Left ventricle myocardium inferior (tissue), 1 donor: Measurements from ENCODE around the gene CCDC77. TPM values are rescaled to one million over a fixed set of nuclear protein-coding genes. Genes with fewer than 3 reads are reported as not detected.

Source experiments
- DNase-seq: peaks from one replicate; pipeline ENCODE4 v3.0.0-alpha.2; 2020
- H3K27ac ChIP-seq: fragments of 200-600 bp; replicated peaks from 2 replicates; pipeline ENCODE4 v1.8.0; 2021
- H3K27me3 ChIP-seq: fragments of 200-600 bp; 2 replicates; pipeline ENCODE4 v1.8.0; 2021; ENCODE audit warnings: low read depth
- H3K36me3 ChIP-seq: fragments of 200-600 bp; 2 replicates; pipeline ENCODE4 v1.8.0; 2021
- H3K4me1 ChIP-seq: fragments of 200-600 bp; 2 replicates; pipeline ENCODE4 v1.8.0; 2021
- H3K4me3 ChIP-seq: fragments of 200-600 bp; 2 replicates; pipeline ENCODE4 v1.8.0; 2021; ENCODE audit warnings: mild to moderate bottlenecking, moderate library complexity
- H3K9me3 ChIP-seq: fragments of 200-600 bp; replicated peaks from 2 replicates; pipeline ENCODE4 v1.8.0; 2021
- intact Hi-C: fragments of 100-400 bp; cut with micrococcal nuclease; formaldehyde crosslinking; loops from one replicate; pipeline ENCODE4 v1.11.0; 2022
- total RNA-seq: library from RNA; stranded (reverse); fragmentation: NEBNext Ultra II Directional; extraction: Animal tissue kit (Norgen Biotek cat#: 25700); gene quantifications from one replicate; pipeline ENCODE4 v1.2.1, GENCODE V29; 2021
- TF ChIP-seq, protein P1 (sequence below): fragments of 200-600 bp; IDR thresholded peaks from 2 replicates; pipeline ENCODE4 v1.8.0; 2021; ENCODE audit warnings: antibody characterized with exemption, mild to moderate bottlenecking, borderline replicate concordance
- donor health status: DM: no; HTN: yes; CAD: no; lungs with severe emphysema.

The CCDC77 gene
- total RNA-seq, 1 donor from 2014 or later = 4.8 TPM

DNA sequence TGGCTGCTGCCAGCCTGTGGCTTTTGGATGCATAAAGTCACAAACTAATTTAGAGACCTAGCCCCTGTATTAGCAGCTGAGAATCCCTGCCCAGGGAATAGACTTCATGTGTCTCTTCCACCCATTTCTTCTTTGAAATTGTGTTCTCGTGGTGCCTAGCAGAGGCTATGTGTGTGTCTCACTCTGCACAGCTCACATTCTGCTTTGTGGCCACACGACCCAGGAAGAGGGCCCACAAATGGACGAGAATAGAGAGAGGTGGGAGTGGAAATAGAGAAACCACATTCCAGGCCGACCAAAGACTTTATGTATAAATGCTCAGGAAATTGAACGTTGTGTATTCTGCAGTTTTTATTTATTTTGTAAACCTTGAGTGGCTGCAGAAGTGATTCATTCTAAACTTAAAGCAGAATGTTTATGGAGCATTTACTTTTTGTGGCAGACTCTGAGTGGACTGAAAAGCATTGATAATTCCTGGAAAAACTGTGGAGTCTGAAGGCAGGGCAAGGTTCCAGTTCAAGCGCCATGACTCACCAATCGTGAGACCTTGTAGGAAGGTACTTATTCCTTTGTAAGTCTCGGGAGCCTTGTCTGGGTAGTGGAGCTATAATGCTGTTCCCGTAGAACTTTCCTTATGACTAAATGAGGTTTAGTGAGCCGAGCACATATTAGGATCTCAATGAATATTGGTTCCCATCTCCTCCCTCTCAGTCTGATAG, 67.4 kb downstream of the CCDC77 start:
- no peak overlapping the region for H3K4me3 ChIP-seq
- H3K27ac ChIP-seq = peak overlapping the region; percentile 91
- H3K9me3 ChIP-seq = no peaks in the 10 kb centered on the region
- peaks cover 5% of the 10 kb centered on the region for H3K27me3 ChIP-seq
- TF ChIP-seq, protein P1, sequence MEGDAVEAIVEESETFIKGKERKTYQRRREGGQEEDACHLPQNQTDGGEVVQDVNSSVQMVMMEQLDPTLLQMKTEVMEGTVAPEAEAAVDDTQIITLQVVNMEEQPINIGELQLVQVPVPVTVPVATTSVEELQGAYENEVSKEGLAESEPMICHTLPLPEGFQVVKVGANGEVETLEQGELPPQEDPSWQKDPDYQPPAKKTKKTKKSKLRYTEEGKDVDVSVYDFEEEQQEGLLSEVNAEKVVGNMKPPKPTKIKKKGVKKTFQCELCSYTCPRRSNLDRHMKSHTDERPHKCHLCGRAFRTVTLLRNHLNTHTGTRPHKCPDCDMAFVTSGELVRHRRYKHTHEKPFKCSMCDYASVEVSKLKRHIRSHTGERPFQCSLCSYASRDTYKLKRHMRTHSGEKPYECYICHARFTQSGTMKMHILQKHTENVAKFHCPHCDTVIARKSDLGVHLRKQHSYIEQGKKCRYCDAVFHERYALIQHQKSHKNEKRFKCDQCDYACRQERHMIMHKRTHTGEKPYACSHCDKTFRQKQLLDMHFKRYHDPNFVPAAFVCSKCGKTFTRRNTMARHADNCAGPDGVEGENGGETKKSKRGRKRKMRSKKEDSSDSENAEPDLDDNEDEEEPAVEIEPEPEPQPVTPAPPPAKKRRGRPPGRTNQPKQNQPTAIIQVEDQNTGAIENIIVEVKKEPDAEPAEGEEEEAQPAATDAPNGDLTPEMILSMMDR = no peak
- DNase-seq = no peak
- peaks cover 65% of the 10 kb centered on the region for H3K4me1 ChIP-seq
- H3K36me3 ChIP-seq = no peaks in the 10 kb centered on the region
- intact Hi-C loops = no loop called here

DNA sequence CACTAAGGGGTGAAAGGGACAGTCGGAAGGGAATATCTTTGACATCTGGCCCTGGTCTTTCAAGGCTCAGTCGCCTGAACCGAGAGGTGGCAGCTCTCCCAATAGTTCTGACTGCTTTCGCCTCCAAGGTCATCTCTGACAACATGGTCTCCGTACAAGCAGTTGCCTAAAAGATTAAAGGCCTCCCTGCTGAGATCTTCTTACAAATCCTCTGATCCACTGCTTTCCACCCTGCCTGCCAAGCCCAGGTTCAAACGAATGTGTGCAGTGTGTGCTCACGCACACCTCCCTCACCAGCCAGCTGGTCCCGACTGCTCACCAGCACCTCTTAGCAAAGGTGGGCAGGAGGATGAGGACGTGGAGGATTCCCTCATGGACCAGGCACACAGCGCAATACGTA, 68.7 kb downstream of the CCDC77 start:
- DNase-seq = no peak
- Histone ChIP-seq H3K27ac (peak overlapping the region; percentile 91), H3K27me3 (no peaks in the 10 kb centered on the region), H3K9me3 (no peaks in the 10 kb centered on the region), H3K4me3 (no peak overlapping the region), H3K36me3 (no peaks in the 10 kb centered on the region), H3K4me1 (peaks cover 66% of the 10 kb centered on the region)
- TF ChIP-seq, protein P1 = no peak
- intact Hi-C loops = no loop called here

DNA sequence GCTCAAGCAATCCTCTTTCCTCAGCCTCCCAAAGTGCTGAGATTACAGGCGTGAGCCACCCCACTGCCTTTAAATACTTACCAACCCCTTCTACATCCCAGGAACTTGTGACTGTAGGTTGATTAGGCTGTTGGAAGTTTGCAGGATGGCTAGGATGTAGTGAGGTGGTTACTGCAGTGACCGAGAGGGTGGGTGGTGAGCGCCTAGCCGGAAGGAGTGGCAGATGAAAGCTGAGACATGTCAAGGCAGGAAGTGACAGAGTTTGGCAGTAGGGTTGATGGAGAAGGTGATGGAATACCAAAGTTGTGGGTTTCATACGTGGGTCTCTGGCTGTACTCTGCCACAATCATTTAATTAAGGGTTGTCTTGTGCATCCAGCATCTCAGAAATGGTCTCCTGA, 71.8 kb downstream of the CCDC77 start:
- Histone ChIP-seq H3K4me1 (peaks cover 70% of the 10 kb centered on the region), H3K4me3 (no peak overlapping the region), H3K36me3 (no peaks in the 10 kb centered on the region), H3K9me3 (no peaks in the 10 kb centered on the region), H3K27ac (peak overlapping the region; percentile 68), H3K27me3 (no peaks in the 10 kb centered on the region)
- TF ChIP-seq, protein P1 = no peak
- intact Hi-C loops = no loop called here
- DNase-seq = no peak

DNA sequence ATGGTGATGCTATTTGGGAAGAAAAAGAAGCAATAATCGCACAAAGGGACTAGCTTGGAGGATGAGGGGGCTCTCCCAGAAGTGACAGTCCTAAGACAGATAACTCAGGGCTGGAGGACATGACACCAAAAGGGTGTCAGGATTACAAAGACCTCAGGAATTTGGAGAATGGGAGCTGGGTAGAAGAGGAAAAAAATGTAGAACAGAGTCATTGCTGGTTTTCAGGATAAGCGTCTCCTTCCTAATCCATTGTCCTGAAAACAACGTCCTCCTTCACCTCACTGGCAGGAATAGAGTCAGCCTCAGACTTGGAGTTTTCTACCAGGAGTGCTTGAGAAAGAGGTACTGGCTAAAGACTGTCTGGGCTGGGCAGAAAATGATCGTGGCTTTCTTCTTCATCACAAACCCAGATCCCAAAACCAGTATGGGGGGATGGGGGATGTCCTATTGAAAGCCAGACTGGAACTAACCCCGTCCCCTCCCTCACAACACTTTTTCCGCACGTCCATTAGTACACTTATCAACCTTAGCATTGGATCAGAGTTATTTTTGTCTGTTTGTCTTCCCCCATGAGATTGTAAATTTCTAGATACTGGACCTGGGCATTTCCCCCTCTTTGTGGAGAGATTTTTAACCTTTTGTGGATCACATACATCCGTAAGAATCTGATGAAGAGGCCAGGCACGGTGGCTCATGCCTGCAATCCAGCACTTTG, 72.6 kb downstream of the CCDC77 start:
- Histone ChIP-seq H3K27ac (peak overlapping the region; percentile 68), H3K4me1 (peaks cover 70% of the 10 kb centered on the region), H3K4me3 (no peak overlapping the region), H3K9me3 (no peaks in the 10 kb centered on the region), H3K27me3 (no peaks in the 10 kb centered on the region), H3K36me3 (no peaks in the 10 kb centered on the region)
- intact Hi-C loops = no loop called here
- no peak for DNase-seq
- TF ChIP-seq, protein P1 = no peak

DNA sequence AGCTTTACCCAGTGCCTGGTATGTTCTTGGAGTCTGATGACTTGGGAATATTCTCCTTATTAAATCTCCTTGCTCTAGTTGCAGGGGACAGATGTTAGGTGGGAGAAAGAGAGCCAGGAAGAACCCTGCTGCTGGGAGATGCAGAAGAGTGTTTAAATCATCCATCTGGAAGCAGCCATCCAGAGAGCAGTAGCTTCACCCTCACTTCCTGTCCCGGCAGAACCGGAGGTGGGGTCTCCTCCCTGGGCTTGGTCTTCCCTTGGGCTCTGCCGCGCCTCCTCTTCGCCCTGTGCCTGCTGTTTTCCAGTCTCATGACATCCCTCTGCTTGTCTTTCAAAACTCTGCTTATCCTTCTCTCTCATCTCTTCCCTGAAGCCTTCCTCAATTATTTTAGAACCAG, 73.8 kb downstream of the CCDC77 start:
- H3K4me1 ChIP-seq = peaks cover 65% of the 10 kb centered on the region
- H3K9me3 ChIP-seq = no peaks in the 10 kb centered on the region
- H3K27me3 ChIP-seq = no peaks in the 10 kb centered on the region
- DNase-seq = no peak
- H3K36me3 ChIP-seq = no peaks in the 10 kb centered on the region
- peak overlapping the region; percentile 68 for H3K27ac ChIP-seq
- intact Hi-C loops = no loop called here
- TF ChIP-seq, protein P1 = no peak
- H3K4me3 ChIP-seq = no peak overlapping the region
